ENCODE measurements around the gene TRIP10.

- TF ChIP-seq CTCF (IDR thresholded peaks at IDR 0.05) (no peak), POLR2A (IDR thresholded peaks at IDR 0.05) (no peak)
Measured at GRCh38 chr19:6706633-6706958, 32.9 kb upstream of the TRIP10 start.

Measured in thyroid gland (tissue), 4 donors.